K562 (cell line): ENCODE results near the gene LHFPL5. TPM values are rescaled to one million over a fixed set of nuclear protein-coding genes. Genes with fewer than 3 reads are reported as not detected.

Experiments
- ARID1B ChIP-seq: fragments of 450-650 bp; IDR thresholded peaks from 2 replicates; pipeline ENCODE4 v1.6.1; 2016; ENCODE audit warnings: antibody characterized with exemption, mild to moderate bottlenecking, inconsistent platforms
- DACH1 ChIP-seq: fragments of 450-650 bp; IDR thresholded peaks from 2 replicates; pipeline ENCODE4 v1.6.1; 2018; ENCODE audit not compliant: partially characterized antibody
- EGR1 ChIP-seq: fragments of 450-650 bp; conservative IDR thresholded peaks from 2 replicates; pipeline ENCODE4 v1.6.1; 2017; ENCODE audit warnings: mild to moderate bottlenecking
- ELF4 ChIP-seq: fragments of 450-650 bp; formaldehyde crosslinking; IDR thresholded peaks from 2 replicates; pipeline ENCODE4 v1.4.0; 2022; ENCODE audit warnings: missing genetic modification characterization
- FOXK1 ChIP-seq: sonication (generic); formaldehyde crosslinking; IDR thresholded peaks from 2 replicates; pipeline ENCODE4 v1.8.0; 2022; ENCODE audit warnings: missing genetic modification reagents, mild to moderate bottlenecking, borderline replicate concordance
- HDGF ChIP-seq: fragments of 450-650 bp; IDR thresholded peaks from 2 replicates; pipeline ENCODE4 v1.6.1; 2016
- KDM1A ChIP-seq, 2 experiments: fragments of 450-650 bp; IDR thresholded peaks; 2 replicates each; pipeline ENCODE4 v1.6.1; 2016; ENCODE audit warnings: mild to moderate bottlenecking in 2 of 2
- KDM4B ChIP-seq, 2 experiments: fragments of 450-650 bp in 1 of 2; sonication (generic) in 1 of 2; IDR thresholded peaks; 2 replicates each; pipeline ENCODE4 v1.6.1; 2016 to 2017; ENCODE audit warnings: borderline replicate concordance in 2 of 2, antibody characterized with exemption in 1 of 2, low read depth in 1 of 2, mild to moderate bottlenecking in 1 of 2
- MIER1 ChIP-seq: fragments of 450-650 bp; IDR thresholded peaks from 2 replicates; pipeline ENCODE4 v1.6.1; 2016; ENCODE audit warnings: antibody characterized with exemption, mild to moderate bottlenecking, low read depth
- MNT ChIP-seq, 2 experiments: fragments of 450-650 bp; conservative IDR thresholded peaks; 2 replicates each; pipeline ENCODE4 v1.6.1; 2017; ENCODE audit warnings: mild to moderate bottlenecking in 2 of 2, moderate library complexity in 2 of 2
- MXD1 ChIP-seq: fragments of 250-450 bp; sonication (Bioruptor Pico); IDR thresholded peaks from 2 replicates; pipeline ENCODE4 v1.8.0; 2021; ENCODE audit warnings: borderline replicate concordance, mild to moderate bottlenecking, moderate library complexity; ENCODE audit not compliant: poor library complexity, severe bottlenecking
- PHF20 ChIP-seq: fragments of 450-650 bp; IDR thresholded peaks from 2 replicates; pipeline ENCODE4 v1.6.1; 2018; ENCODE audit not compliant: partially characterized antibody
- RBM14 ChIP-seq: fragments of 200-400 bp; formaldehyde crosslinking; IDR thresholded peaks from 2 replicates; pipeline ENCODE4 v1.6.1; 2018; ENCODE audit warnings: low read depth, mild to moderate bottlenecking, low read length, moderate library complexity, borderline replicate concordance; ENCODE audit not compliant: insufficient read depth
- RUNX1 ChIP-seq: sonication (generic); IDR thresholded peaks from 2 replicates; pipeline ENCODE4 v1.6.1; 2016; ENCODE audit warnings: antibody characterized with exemption, low read depth
- SAFB2 ChIP-seq: fragments of 200-400 bp; formaldehyde crosslinking; IDR thresholded peaks from 2 replicates; pipeline ENCODE4 v1.6.1; 2018; ENCODE audit warnings: borderline replicate concordance, low read length, low read depth, moderate library complexity; ENCODE audit not compliant: severe bottlenecking
- SIX5 ChIP-seq, 2 experiments: IDR thresholded peaks; 2 replicates each; pipeline ENCODE4 v1.6.1; 2011; ENCODE audit warnings: low read length in 2 of 2, borderline replicate concordance in 1 of 2, low read depth in 1 of 2, mild to moderate bottlenecking in 1 of 2, moderate library complexity in 1 of 2; ENCODE audit not compliant: insufficient read depth in 1 of 2
- SMAD1 ChIP-seq: fragments of 150-350 bp; IDR thresholded peaks from 2 replicates; pipeline ENCODE4 v1.6.1; 2014; ENCODE audit warnings: low read length, low read depth; ENCODE audit not compliant: partially characterized antibody
- SMARCA5 ChIP-seq: fragments of 450-650 bp; IDR thresholded peaks from 2 replicates; pipeline ENCODE4 v1.6.1; 2016
- SNIP1 ChIP-seq: fragments of 450-650 bp; IDR thresholded peaks from 2 replicates; pipeline ENCODE4 v1.7.1; 2017; ENCODE audit warnings: low read depth, mild to moderate bottlenecking
- TAL1 ChIP-seq: fragments of 450-650 bp; IDR thresholded peaks from 2 replicates; pipeline ENCODE4 v1.6.1; 2016; ENCODE audit warnings: mild to moderate bottlenecking
- ZFP30 ChIP-seq: fragments of 250-450 bp; sonication (Bioruptor Pico); IDR thresholded peaks from 2 replicates; pipeline ENCODE4 v1.8.0; 2022; ENCODE audit warnings: moderate library complexity, mild to moderate bottlenecking, inconsistent platforms, borderline replicate concordance
- ZNF311 ChIP-seq: fragments of 250-450 bp; sonication (Bioruptor Pico); IDR thresholded peaks from 2 replicates; pipeline ENCODE4 v1.4.0; 2020; ENCODE audit warnings: mild to moderate bottlenecking, moderate library complexity
- ZNF436 ChIP-seq: fragments of 250-450, 450-650 bp; sonication (Bioruptor Pico); formaldehyde crosslinking; IDR thresholded peaks from 2 replicates; pipeline ENCODE4 v1.7.0; 2020; ENCODE audit warnings: mild to moderate bottlenecking
- ZNF518B ChIP-seq: fragments of 250-450 bp; sonication (Bioruptor Pico); IDR thresholded peaks from 2 replicates; pipeline ENCODE4 v1.5.0; 2021; ENCODE audit warnings: mild to moderate bottlenecking, moderate library complexity
- ZNF586 ChIP-seq: fragments of 450-650 bp; formaldehyde crosslinking; conservative IDR thresholded peaks from 2 replicates; pipeline ENCODE4 v1.4.0; 2020; ENCODE audit warnings: mild to moderate bottlenecking, moderate library complexity
- polyA plus RNA-seq, 8 experiments: library from polyadenylated mRNA; depleted of rRNA in 4 of 8; stranded (reverse) in 5 of 8; unstranded in 3 of 8; fragments of >200 nt; fragmentation: Nextera tagmentation in 2 of 8; fragmentation: Illumina TruSeq in 1 of 8; extraction: Ambion mirVana in 2 of 8; extraction: Trizol in 1 of 8; gene quantifications; 2 replicates each; pipeline versions ENCODE4 v1.2.1 to v1.2.3, GENCODE V29; 2011 to 2014; ENCODE audit warnings: inconsistent platforms in 1 of 8, missing spikeins in 1 of 8
- total RNA-seq, 7 experiments: library from RNA; depleted of rRNA in 6 of 7; stranded (reverse); fragments of >200 nt in 6 of 7; fragmentation: Illumina TruSeq in 2 of 7; extraction: Trizol in 2 of 7; gene quantifications; 2 replicates each; pipeline versions ENCODE4 v1.2.1 to v1.2.3, GENCODE V29; 2011 to 2021; ENCODE audit warnings: low replicate concordance in 1 of 7

Gene LHFPL5
- total and polyA plus RNA-seq, 9 of the 15 experiments (the other 6 are each of a cell fraction or from before 2014, with no cell fraction given) = not detected

GRCh38 chr6:35804996-35805736, at the start of gene LHFPL5 (continued):
- TF ChIP-seq KDM1A (IDR thresholded peaks at IDR 0.05) = no peak
- TF ChIP-seq MIER1 = peak; percentile 98
- no peak for TF ChIP-seq TAL1
- TF ChIP-seq EGR1 = no peak; the same call in 1 of the 2 replicates
- no peak for TF ChIP-seq SMARCA5
- no peak for TF ChIP-seq MXD1 (CRISPR knock-in tag)
- TF ChIP-seq ARID1B = no peak
- TF ChIP-seq ZNF436 (CRISPR knock-in tag) = no peak
- TF ChIP-seq ZNF311 (CRISPR knock-in tag) = no peak
- no peak for TF ChIP-seq HDGF
- TF ChIP-seq KDM4B (IDR thresholded peaks at IDR 0.05; ENCODE audit: borderline replicate concordance in 2 of 2, low read depth in 1 of 2) = no peak
- no peak for TF ChIP-seq ZFP30 (CRISPR knock-in tag)
- TF ChIP-seq ZNF586 = no peak
- TF ChIP-seq SNIP1 = no peak
- no peak for TF ChIP-seq RBM14
- TF ChIP-seq PHF20 = no peak
- TF ChIP-seq SIX5 (IDR thresholded peaks at IDR 0.05; ENCODE audit: borderline replicate concordance in 1 of 2, insufficient read depth in 1 of 2, low read depth in 1 of 2, low read length in 2 of 2) = no peak
- TF ChIP-seq MNT (conservative IDR thresholded peaks at IDR 0.05) = peak in 1 of 2 experiments; percentile 61; a peak in 3 of 4 replicates
- no peak for TF ChIP-seq RUNX1
- TF ChIP-seq DACH1 = no peak
- no peak for TF ChIP-seq SMAD1
- no peak for TF ChIP-seq ZNF518B
- no peak for TF ChIP-seq ELF4 (CRISPR knock-in tag)
- peak; percentile 62; the same call in 1 of the 2 replicates for TF ChIP-seq FOXK1 (CRISPR knock-in tag)
- no peak for TF ChIP-seq SAFB2
